Osteocyte (in vitro differentiated cells): ENCODE measurements around the gene PARP8. TPM values are rescaled to one million over a fixed set of nuclear protein-coding genes. Genes with fewer than 3 reads are reported as not detected.
A peak's percentile ranks its signal among the peaks of the same experiment; 100 is the strongest.

Experiments used
- DNase-seq: peaks from one replicate; pipeline ENCODE4 v3.0.0; 2021; ENCODE audit warnings: mixed read lengths; ENCODE audit not compliant: unreplicated experiment; ENCODE audit errors: extremely low spot score
- H3K27ac Mint-ChIP-seq: one replicate; pipeline ENCODE4 v1.8.0; 2021; ENCODE audit warnings: mild to moderate bottlenecking, mixed read lengths; ENCODE audit not compliant: unreplicated experiment
- H3K27me3 Mint-ChIP-seq: one replicate; pipeline ENCODE4 v1.8.0; 2021; ENCODE audit warnings: mixed read lengths; ENCODE audit not compliant: unreplicated experiment
- H3K36me3 Mint-ChIP-seq: one replicate; pipeline ENCODE4 v1.8.0; 2021; ENCODE audit warnings: mixed read lengths; ENCODE audit not compliant: unreplicated experiment
- H3K4me1 Mint-ChIP-seq: one replicate; pipeline ENCODE4 v1.8.0; 2021; ENCODE audit warnings: mixed read lengths; ENCODE audit not compliant: unreplicated experiment
- H3K4me3 Mint-ChIP-seq: one replicate; pipeline ENCODE4 v1.8.0; 2021; ENCODE audit warnings: mild to moderate bottlenecking, moderate library complexity, mixed read lengths; ENCODE audit not compliant: unreplicated experiment
- H3K9me3 Mint-ChIP-seq: one replicate; pipeline ENCODE4 v1.8.0; 2021; ENCODE audit warnings: mixed read lengths; ENCODE audit not compliant: unreplicated experiment
- CTCF ChIP-seq: fragments of 200-600 bp; sonication (generic); IDR thresholded peaks from 2 replicates; pipeline ENCODE4 v1.5.0; 2021; ENCODE audit warnings: antibody characterized with exemption, mild to moderate bottlenecking, moderate library complexity
- total RNA-seq: library from RNA; stranded (reverse); gene quantifications from 2 replicates; pipeline ENCODE4 v1.2.1, GENCODE V29; 2021

The PARP8 gene
- total RNA-seq, 1 donor from 2014 or later = 23.9 TPM

DNA sequence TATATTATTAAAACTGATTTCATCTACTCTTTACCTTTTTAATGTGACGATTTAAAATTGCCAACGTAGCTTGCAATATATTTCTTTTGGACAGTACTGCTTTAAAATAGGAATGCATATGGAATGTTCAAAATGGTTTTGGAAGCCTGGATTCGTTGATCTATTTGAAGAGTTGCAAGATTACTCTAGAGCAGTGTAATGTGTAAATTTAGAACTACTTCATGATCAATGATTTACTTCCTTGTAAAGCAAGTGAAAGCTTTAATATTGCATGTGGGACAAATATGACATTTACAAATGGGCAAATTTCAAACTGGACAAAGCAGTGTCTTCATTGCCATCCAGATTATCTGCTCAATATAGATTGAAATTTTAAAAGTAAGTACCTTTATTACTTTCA lies 38.3 kb downstream of the PARP8 start:
- TF ChIP-seq CTCF = no peak
- Mint-ChIP-seq H3K27me3 (no peaks in the 10 kb centered on the region), H3K36me3 (no peaks in the 10 kb centered on the region), H3K27ac (no peak overlapping the region), H3K9me3 (no peaks in the 10 kb centered on the region), H3K4me3 (no peak overlapping the region), H3K4me1 (peaks cover 26% of the 10 kb centered on the region)
- no peak for DNase-seq

- Mint-ChIP-seq H3K4me3 (no peak overlapping the region), H3K36me3 (no peaks in the 10 kb centered on the region), H3K9me3 (no peaks in the 10 kb centered on the region), H3K27ac (peak overlapping the region; percentile 52), H3K27me3 (no peaks in the 10 kb centered on the region), H3K4me1 (peaks cover 39% of the 10 kb centered on the region)
- no peak for TF ChIP-seq CTCF
- no peak for DNase-seq
Observed at GRCh38 chr5:50709471-50709870, 43.0 kb downstream of the PARP8 start.

DNA sequence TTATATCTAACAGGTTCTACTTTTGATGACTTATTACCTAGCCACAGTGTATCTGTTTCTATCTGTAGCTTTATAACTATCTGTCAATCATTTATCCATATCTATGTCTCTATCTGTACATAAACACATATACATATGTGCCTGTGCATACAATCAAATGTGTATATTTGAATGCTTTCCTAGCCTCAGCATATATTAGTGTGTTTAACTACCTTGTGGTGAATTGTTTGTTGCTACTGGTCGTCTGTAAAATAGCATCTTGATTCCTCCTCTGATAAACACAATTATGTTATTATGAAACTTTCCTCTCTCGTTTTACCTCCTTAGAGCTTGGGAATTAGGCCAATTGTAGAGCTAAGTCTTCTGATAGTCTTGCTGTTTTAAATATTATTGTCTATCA lies 44.4 kb downstream of the PARP8 start:
- TF ChIP-seq CTCF = no peak
- peaks cover 40% of the 10 kb centered on the region for H3K4me1 Mint-ChIP-seq
- no peaks in the 10 kb centered on the region for H3K9me3 Mint-ChIP-seq
- DNase-seq = no peak
- no peak overlapping the region for H3K4me3 Mint-ChIP-seq
- H3K36me3 Mint-ChIP-seq = no peaks in the 10 kb centered on the region
- no peak overlapping the region for H3K27ac Mint-ChIP-seq
- no peaks in the 10 kb centered on the region for H3K27me3 Mint-ChIP-seq

- Mint-ChIP-seq H3K36me3 (no peaks in the 10 kb centered on the region), H3K27me3 (no peaks in the 10 kb centered on the region), H3K9me3 (no peaks in the 10 kb centered on the region), H3K4me1 (peaks cover 40% of the 10 kb centered on the region), H3K27ac (no peak overlapping the region), H3K4me3 (no peak overlapping the region)
- DNase-seq = no peak
- no peak for TF ChIP-seq CTCF
Observed at GRCh38 chr5:50711280-50711679, 44.8 kb downstream of the PARP8 start.

- Mint-ChIP-seq H3K27ac (no peak overlapping the region), H3K4me3 (no peak overlapping the region), H3K4me1 (peaks cover 37% of the 10 kb centered on the region), H3K36me3 (no peaks in the 10 kb centered on the region), H3K9me3 (no peaks in the 10 kb centered on the region), H3K27me3 (no peaks in the 10 kb centered on the region)
- no peak for DNase-seq
- TF ChIP-seq CTCF = no peak
Observed at GRCh38 chr5:50712479-50712878, 46.0 kb downstream of the PARP8 start.
